Amygdala (tissue), 56 donors: Measurements from ENCODE around the gene RAPGEF4.

Source experiments
- DNase-seq, 56 donors: peaks; one replicate each; lab custom pipeline; 2025; lab: John Stamatoyannopoulos, UW

RAPGEF4 gene

GRCh38 chr2:173049831-173050230 lies 314.2 kb downstream of the RAPGEF4 start:
- DNase-seq: no peak

DNA sequence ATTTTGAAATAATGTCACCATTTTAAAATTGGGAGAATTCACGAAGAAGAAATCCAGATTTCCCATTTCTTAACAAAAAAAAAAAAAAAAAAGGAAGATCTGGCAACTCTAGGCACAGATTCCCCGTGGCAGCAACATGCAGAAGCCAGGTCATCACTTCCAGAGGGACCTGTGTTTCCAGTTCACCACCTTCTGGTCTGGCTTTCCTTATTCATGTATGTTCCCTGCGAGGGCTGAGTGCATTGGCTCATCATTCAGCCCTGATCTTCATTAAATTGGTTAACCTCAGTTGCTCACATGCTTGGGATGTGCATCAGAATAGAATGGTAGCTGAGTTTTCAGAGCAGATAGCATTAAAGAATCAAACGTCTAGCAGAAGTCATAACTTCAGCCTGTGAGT lies 315.0 kb downstream of the RAPGEF4 start:
- no peak for DNase-seq

DNA sequence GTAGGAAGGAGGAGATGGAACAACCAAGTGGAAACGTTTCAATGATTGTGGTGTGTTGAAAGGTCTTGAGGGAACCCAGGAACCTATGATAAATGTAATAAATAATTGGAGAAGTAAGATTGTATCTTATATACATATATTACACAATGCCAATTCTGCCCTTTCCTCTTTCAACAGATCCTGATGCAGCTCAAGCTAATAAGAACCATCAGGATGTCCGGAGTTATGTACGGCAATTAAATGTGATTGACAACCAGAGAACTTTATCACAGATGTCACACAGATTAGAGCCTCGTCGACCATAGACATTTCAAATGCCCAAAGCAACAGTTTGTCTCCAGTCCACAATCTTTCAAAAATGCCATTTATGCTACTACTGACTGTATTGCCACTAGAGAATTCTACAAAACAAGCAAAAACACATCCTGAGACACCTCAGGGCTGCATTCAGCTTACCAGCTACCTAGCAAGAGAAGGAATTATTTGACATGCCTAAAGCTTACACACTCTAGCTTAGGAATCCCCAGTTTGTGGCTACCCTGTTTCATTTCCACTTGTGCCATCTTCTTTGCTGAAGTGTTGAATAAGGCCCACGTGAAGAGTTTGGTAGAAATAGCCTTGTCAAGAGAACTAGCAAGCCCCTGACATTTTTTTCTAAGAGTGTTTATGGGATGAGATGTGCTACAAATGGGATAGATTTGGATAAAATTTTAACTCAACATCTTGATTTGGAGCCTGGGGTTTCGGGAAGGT lies 316.0 kb downstream of the RAPGEF4 start:
- no peak for DNase-seq

DNA sequence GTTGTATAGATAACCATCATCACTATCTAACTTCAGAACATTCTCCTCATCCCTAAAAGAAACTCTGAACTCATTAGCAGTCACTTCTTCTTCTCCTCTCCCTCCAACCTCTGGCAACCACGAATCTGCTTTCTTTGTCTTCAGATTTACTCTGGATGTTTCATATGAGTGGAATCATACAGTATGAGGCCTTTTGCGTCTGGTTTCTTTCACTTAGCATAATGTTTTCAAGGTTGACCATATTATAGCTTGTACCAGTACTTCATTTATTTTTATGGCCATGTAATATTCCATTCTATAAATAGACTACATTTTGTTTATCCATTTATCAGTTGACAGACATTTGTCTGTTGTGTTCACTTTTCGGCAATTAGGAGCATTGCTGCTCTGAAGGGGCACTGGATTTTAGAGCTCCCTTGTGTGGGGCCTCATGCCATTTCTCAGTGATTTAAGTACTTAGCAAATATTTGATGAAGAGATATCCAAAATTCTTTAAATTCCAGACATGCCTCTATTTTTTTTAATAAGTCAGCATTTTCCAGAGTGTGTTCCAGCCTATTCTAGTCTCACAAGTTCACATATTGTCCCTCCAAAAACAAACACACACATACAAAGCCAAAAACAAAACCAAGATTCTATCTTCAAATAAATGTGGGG lies 317.5 kb downstream of the RAPGEF4 start:
- DNase-seq: no peak

GRCh38 chr2:173054466-173054865 lies 318.8 kb downstream of the RAPGEF4 start:
- DNase-seq: no peak

DNA sequence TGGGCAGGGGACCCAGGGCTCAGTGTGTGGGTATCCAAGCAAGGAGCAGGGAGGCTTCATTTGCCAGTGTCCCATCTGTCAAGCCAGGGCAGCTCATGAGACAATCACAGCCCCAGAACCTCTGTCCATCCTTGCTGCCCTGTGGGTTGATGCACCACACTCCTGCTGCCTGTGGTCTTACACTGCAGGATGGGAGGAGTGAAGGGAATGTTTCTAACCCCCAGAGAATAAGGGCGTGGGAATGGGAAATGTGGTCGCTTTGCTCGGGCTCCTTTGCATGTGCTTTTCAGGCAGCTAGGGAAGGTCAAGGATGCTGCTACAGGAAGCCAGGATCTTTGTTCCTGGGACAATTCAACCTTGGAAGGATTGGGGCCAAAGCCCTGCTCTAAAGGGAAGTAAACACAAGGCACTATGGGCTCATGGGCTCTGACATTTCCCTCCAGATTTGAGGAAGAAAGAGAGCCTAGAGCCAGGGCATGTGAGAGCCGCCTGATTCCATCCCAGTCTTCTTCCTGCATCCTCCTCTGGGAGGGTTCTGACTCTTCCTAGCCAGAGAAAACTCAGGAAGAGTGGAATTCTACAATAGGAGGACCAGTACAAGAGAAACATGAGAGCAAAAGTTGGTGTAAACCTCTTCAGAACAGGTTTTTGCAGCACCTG lies 321.2 kb downstream of the RAPGEF4 start:
- no peak for DNase-seq

- no peak for DNase-seq
Measured at GRCh38 chr2:173058097-173058496, 322.5 kb downstream of the RAPGEF4 start.

DNA sequence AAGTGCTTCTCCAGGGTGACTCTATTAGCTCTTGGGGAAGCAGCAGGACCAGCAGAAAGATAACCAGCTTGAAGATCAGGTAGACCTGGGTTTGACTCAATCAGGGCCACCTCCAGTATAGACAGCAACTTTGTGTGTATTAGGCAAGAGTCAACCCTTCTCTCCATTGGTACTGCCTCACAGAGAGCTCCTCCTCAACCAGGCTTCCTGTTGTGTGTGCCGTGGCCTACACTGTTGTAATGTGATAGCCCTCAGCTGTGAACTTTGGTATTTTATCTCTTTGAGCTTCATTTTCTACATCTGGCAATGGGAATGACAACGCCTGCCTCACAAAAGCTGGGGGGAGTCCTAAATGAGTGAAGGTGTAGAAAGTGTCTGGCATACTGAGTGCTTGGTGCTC lies 323.0 kb downstream of the RAPGEF4 start:
- DNase-seq: no peak

DNA sequence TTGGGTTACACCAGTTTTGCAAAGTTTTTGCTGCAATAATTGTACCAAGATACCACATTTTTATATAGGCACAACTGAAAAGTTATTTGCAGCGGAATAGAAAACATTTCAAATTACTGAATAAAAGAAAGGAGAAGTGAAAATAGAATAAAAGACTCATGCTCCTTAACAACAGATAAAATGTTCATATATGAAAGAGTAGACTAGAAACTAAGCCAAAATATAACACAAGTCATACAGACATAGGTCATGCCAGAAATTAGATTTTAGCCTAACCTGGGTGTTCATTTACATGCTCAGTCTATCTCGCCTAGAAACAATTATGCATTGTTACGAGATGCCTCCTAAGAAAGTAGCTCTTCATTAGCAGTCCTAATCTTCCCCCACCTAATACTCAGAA lies 323.6 kb downstream of the RAPGEF4 start:
- DNase-seq: no peak

DNA sequence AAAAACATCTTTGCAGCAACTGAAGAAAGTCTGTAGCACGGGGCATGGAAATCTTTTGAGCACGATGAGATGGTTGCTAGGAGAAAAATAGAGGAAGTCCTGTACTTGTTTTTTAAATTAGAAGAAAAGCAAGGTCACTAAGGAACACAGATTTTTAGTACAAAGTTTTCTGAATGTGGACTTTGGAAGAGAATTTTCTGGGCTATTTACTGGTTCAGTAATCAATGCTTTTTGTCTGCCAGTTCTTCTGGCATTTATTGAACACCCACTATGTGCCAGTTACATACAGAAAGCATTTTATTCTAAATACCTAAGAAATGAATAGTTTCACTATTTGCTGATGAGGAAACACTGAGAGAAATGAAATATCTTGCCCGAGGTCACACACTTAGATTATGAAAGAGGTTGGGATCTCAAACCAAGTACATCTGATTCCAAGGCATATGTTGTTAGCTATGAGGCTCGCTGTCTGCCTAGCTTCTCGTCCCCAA lies 324.4 kb downstream of the RAPGEF4 start:
- DNase-seq: no peak

DNA sequence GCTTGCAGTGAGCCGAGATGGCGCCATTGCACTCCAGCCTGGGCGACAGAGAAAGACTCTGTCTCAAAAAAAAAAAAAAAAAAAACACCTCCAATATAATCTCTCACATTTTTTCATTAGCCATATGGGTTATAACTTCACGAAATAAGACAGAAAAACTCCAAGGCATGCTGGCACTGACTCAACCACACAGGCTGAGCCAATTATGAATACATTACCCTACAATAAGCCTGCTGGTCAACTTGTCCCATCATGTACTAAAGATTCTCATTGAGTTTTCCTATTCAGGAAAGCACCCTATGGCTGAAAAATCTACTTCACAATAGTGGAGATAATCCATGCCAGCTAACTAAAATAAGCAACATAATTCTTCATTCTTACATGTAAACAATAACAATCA lies 327.2 kb downstream of the RAPGEF4 start:
- DNase-seq: no peak

- no peak for DNase-seq
Measured at GRCh38 chr2:173064151-173064805, 328.6 kb downstream of the RAPGEF4 start.

DNA sequence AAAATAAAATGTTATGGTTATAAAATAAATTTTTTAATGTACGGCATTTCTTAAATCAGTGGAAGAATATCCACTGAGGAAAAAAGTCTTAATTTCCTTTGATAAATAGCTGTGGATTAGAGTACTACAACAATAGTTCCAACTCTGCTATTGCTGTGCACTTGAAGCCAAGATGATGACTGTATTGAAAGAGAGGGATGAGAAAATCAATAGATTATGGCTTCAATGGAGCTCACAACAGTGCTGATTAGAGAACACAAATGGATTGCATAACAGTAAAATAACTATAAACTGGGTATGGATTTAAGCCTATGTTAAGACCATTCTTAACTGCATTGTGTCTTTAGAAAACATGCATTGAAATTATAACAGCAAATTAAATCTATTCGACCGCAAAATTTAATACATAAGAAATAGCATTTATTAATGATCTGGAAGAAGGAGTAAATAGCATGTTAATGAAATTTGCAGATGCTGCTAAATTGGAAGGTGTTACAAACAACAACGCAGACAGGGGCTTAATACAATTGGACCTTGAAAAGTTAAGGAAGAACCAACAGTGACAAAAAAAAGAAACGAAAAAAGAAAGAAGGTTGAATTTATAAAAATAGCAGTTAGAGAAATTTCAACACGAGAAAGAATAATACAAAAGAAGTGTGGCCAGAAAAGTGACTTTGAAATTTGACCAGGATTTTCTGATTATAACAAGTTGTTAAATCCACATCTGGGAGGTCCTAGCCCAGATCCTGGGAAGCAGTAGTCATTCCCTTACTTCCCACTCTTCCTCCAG lies 331.4 kb downstream of the RAPGEF4 start:
- DNase-seq: no peak

DNA sequence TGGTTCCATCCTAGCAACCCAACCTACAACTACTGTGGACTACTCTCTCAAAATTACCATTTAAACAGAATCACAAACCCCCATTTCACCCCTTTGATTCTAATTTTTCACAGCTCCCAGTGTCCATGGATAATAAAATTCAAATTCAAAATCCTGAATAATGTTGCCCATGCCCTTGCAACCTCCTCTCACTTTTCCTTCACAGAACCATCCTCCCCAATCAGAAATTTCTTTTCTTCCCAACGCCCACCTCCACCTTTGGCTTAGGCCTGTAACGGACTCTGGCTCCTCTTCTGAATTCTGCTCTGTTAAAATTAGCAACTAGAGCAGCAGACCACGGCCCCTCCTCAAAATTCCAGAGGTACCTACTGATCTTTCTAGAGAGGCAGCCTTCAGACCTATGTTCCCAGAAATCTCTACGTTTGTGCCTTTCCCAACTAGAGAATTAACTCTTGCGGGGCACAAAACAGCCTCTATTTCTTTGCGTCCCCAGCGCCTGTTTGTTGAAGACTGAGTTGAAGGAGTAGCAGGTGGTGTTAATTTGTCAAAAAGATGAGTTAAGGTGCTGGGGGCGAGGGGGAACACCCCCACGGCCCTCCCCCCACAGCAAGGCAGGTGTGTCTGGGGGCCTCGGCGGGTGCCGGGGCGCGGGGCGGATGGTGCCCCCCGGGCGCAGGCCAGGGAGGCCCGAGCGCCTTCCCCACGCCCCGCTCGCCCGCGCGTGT lies 339.6 kb downstream of the RAPGEF4 start:
- peak in 1 of 56 donors; percentile 31 for DNase-seq

- DNase-seq: peak in 34 of 56 donors; percentile 11 to 61 (median 34)
Measured at GRCh38 chr2:173075781-173076580, 340.3 kb downstream of the RAPGEF4 start, which contains the start of gene MAP3K20. MAP3K20 (plus strand) TSS chr2:173075846; CDS start chr2:173091032, 15,186 bp downstream.

GRCh38 chr2:173076581-173077345 lies 341.1 kb downstream of the RAPGEF4 start:
- DNase-seq: peak in 11 of 56 donors; percentile 6 to 40 (median 28)

GRCh38 chr2:173077506-173078177 lies 342.0 kb downstream of the RAPGEF4 start:
- DNase-seq: no peak
